Measurements from ENCODE around the gene MAGEF1. TPM values are rescaled to one million over a fixed set of nuclear protein-coding genes. Genes with fewer than 3 reads are reported as not detected.

The MAGEF1 gene
- total and polyA plus RNA-seq, 10 donors: 16.5 to 42.1 (median 20.8) TPM

DNA sequence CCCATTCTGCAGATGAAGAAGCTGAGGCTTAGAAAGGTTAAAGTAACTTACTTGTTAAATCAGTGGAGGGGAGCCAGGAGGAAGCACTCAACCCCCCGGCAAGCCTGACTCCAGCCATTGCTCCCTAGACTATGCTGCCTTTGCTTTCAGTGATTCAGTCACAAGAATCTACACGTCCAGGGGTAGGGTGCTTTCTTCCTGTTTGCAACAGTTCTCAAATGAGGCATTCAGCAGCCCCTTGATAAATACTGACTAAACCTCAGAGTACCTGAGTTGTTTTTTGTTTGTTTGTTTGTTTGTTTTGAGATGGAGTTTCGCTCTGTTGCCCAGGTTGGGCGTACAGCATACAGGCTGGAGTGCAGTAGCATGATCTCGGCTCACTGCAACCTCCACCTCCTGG is 28.6 kb downstream of the MAGEF1 start:
- Histone ChIP-seq H3K9me3 (no peaks in the 10 kb centered on the region), H3K4me3 (no peak overlapping the region), H3K36me3 (no peaks in the 10 kb centered on the region), H3K27ac (no peak overlapping the region), H3K27me3 (replicated peaks in 1 of 7) (peaks cover 0 to 4% (median 0%) of the 10 kb centered on the region in 7 donors), H3K4me1 (peaks cover 0 to 29% (median 22%) of the 10 kb centered on the region in 6 donors)
- DNase-seq: peak; percentile 1
- TF ChIP-seq, protein P1, sequence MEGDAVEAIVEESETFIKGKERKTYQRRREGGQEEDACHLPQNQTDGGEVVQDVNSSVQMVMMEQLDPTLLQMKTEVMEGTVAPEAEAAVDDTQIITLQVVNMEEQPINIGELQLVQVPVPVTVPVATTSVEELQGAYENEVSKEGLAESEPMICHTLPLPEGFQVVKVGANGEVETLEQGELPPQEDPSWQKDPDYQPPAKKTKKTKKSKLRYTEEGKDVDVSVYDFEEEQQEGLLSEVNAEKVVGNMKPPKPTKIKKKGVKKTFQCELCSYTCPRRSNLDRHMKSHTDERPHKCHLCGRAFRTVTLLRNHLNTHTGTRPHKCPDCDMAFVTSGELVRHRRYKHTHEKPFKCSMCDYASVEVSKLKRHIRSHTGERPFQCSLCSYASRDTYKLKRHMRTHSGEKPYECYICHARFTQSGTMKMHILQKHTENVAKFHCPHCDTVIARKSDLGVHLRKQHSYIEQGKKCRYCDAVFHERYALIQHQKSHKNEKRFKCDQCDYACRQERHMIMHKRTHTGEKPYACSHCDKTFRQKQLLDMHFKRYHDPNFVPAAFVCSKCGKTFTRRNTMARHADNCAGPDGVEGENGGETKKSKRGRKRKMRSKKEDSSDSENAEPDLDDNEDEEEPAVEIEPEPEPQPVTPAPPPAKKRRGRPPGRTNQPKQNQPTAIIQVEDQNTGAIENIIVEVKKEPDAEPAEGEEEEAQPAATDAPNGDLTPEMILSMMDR (IDR thresholded peaks at IDR 0.05 in 8 of 11, conservative IDR thresholded peaks at IDR 0.05 in 3 of 11): no peak
- 59 to 82% (median 67%) methylated on average over 5 of the region's 5 CpGs for WGBS, 5 donors
- intact Hi-C loops (cut with DNase I; ENCODE audit: low total_unique reads): no loop called here

DNA sequence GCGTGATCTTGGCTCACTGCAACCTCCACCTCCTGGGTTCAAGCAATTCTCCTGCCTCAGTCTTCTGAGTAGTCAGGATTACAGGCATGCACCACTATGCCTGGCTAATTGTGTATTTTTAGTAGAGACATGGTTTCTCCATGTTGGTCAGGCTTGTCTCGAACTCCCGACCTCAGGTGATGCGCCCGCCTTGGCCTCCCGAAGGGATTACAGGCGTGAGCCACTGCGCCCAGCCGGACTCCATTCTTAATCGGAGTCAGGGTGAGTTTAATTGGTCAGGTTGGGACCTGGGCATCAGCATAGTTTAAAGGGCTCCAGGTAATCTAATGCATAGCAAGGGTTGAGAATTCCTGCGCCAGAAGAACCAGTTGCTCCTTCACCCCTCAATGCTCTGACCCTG is 29.2 kb downstream of the MAGEF1 start:
- no peak overlapping the region for H3K4me3 ChIP-seq
- no peaks in the 10 kb centered on the region for H3K36me3 ChIP-seq
- peaks cover 0 to 4% (median 0%) of the 10 kb centered on the region in 7 donors for H3K27me3 ChIP-seq (replicated peaks in 1 of 7)
- intact Hi-C loops (cut with DNase I; ENCODE audit: low total_unique reads): no loop called here
- DNase-seq: peak; percentile 30
- no peaks in the 10 kb centered on the region for H3K9me3 ChIP-seq
- peaks cover under 1 to 29% (median 23%) of the 10 kb centered on the region in 6 donors for H3K4me1 ChIP-seq
- H3K27ac ChIP-seq: no peak overlapping the region
- WGBS, 5 donors: 94 to 100% (median 96%) methylated on average over 10 to 11 of the region's 11 CpGs
- TF ChIP-seq POLR2A (IDR thresholded peaks at IDR 0.05) (no peak), POLR2AphosphoS5 (IDR thresholded peaks at IDR 0.05) (no peak)
- TF ChIP-seq, protein P1 (IDR thresholded peaks at IDR 0.05 in 8 of 11, conservative IDR thresholded peaks at IDR 0.05 in 3 of 11): no peak

DNA sequence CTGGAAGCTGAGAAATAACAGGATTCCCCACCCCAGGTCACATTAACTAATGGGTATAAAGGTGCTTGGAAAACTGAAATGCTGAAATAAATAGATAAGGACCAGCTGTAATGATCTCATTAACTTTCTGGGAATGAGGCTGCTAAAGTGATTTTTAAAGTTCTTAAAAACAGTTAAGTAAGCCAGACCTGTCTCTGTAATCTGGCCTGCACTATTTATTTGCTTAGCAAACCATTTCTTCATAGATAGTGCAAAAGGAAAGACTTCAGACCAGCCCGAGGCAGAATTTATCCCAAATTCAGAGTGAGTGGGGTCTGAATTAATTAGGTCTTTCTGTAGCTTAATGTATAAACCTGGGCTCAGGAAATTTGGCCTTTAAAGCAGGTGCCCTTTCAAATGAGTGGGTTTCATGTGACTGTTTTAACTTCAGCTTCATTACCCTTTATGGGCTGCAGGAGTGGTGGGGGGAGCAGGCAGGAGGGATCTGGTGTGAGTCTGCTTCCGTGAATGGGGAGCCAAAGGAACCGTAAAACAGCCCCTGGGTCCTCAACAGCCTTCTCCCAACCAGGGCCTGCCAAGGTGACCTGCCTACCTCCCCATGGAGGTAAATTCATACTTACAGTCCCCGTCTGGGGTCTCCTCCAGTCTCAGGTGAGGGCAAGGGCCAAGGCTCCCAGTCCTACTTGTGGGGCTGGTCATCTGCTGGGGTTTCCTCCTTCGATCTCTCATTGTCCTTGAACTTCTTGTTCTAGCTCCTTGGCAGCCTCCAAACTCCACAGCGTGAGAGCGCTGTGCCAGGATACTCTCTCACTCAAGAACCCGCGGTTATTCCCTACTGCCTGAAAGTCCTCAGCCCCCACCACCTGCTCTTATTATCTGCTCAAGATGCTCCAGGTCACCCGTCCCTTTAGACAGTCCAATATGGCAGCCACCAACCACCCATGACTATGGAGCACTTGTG is 31.2 kb downstream of the MAGEF1 start:
- DNase-seq: no peak
- TF ChIP-seq POLR2A (IDR thresholded peaks at IDR 0.05) (no peak), POLR2AphosphoS5 (IDR thresholded peaks at IDR 0.05) (no peak)
- TF ChIP-seq, protein P1 (IDR thresholded peaks at IDR 0.05 in 8 of 11, conservative IDR thresholded peaks at IDR 0.05 in 3 of 11): no peak
- H3K9me3 ChIP-seq: no peaks in the 10 kb centered on the region
- H3K36me3 ChIP-seq: no peaks in the 10 kb centered on the region
- WGBS, 5 donors: 89 to 96% (median 93%) methylated on average over 10 of the region's 10 CpGs
- H3K4me1 ChIP-seq: peaks cover 5 to 39% (median 29%) of the 10 kb centered on the region in 6 donors
- H3K27ac ChIP-seq: no peak overlapping the region
- H3K27me3 ChIP-seq (replicated peaks in 1 of 7): peaks cover 0 to 4% (median 0%) of the 10 kb centered on the region in 7 donors
- H3K4me3 ChIP-seq: no peak overlapping the region
- intact Hi-C loops (cut with DNase I; ENCODE audit: low total_unique reads): no loop called here

DNA sequence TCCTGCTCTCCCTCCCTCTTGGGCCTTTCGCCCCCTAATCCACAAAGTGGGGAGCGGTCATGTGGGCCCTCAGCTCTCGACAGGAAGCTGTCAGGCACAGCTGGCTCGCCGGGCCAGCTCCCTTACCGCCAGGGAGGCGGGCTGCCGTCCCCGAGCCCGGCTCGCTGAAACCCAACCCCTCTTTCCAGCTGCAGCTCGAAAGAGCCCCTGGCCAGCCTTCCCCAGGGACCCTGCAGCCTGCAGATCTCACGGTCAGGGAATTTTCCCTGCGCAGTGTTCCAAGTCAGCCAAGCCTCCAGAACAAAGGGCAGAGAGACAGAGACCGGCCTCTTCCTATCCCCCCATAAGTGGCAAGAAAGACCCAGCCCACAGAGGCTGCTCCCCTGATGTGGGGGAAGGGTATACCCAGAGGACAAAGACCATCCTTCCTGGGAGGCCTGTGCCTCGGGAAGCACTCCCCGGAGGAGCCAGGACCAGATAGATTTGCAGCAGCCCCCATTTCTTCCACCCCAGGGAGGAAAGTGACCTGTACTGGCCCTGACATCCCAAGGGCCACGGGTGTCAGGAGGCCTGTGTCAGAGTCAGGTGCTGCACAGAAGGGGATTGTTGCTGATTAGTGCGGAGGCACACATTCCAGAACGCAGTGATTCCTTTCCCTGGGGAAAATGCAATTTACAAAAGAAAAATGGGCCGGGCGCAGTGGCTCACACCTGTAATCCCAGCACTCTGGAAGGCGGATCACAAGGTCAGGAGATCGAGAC is 32.6 kb downstream of the MAGEF1 start:
- Histone ChIP-seq H3K9me3 (no peaks in the 10 kb centered on the region), H3K27ac (no peak overlapping the region), H3K27me3 (replicated peaks in 1 of 7) (no peaks in the 10 kb centered on the region), H3K4me1 (peaks cover 5 to 39% (median 29%) of the 10 kb centered on the region in 6 donors), H3K4me3 (no peak overlapping the region), H3K36me3 (no peaks in the 10 kb centered on the region)
- DNase-seq: no peak
- TF ChIP-seq POLR2A (IDR thresholded peaks at IDR 0.05): no peak
- no peak for TF ChIP-seq POLR2AphosphoS5 (IDR thresholded peaks at IDR 0.05)
- TF ChIP-seq, protein P1 (IDR thresholded peaks at IDR 0.05 in 8 of 11, conservative IDR thresholded peaks at IDR 0.05 in 3 of 11): no peak
- WGBS, 5 donors: 48 to 59% (median 50%) methylated on average over 21 to 24 of the region's 24 CpGs
- intact Hi-C loops (cut with DNase I; ENCODE audit: low total_unique reads): no loop called here
